ENCODE measurements around the gene INSL3. TPM values are rescaled to one million over a fixed set of nuclear protein-coding genes. Genes with fewer than 3 reads are reported as not detected.
"Not testable (repeated sequence)": the region's sequence is repeated elsewhere in the genome, so short reads cannot be mapped to it uniquely, and the experiment has no call there.

Gene INSL3
- total RNA-seq, 2 experiments from 2014 or later, result 1.7 to 2.2 TPM

GRCh38 chr19:17826508-17827056 lies 5.3 kb upstream of the INSL3 start:
- CTCF ChIA-PET, result interaction anchor here (0.6 to 1.1 kb wide), 2 partner anchors 29 to 114 kb away, joined by 3 to 4 read pairs; no protein-coding TSS in a partner anchor
- ATAC-seq (no peak), DNase-seq (no peak)
- Mint-ChIP-seq H3K9me3 (ENCODE audit: low read depth) (no peaks in the 10 kb centered on the region), H3K27ac (no peak overlapping the region), H3K4me1 (no peaks in the 10 kb centered on the region), H3K36me3 (peaks cover 39% of the 10 kb centered on the region), H3K4me3 (no peak overlapping the region), H3K27me3 (no peaks in the 10 kb centered on the region)

- CTCF ChIA-PET, result interaction anchor here (1.0 to 1.1 kb wide), 2 partner anchors 11 to 433 kb away, joined by 3 read pairs; no protein-coding TSS in a partner anchor
- Mint-ChIP-seq H3K9me3 (ENCODE audit: low read depth) (no peaks in the 10 kb centered on the region), H3K4me1 (no peaks in the 10 kb centered on the region), H3K4me3 (no peak overlapping the region), H3K27me3 (no peaks in the 10 kb centered on the region), H3K27ac (no peak overlapping the region), H3K36me3 (peaks cover 25% of the 10 kb centered on the region)
- DNase-seq (no peak), ATAC-seq (no peak)
These were observed 3.0 kb upstream of the INSL3 start for GRCh38 chr19:17824339-17824738.

GRCh38 chr19:17817668-17818363 lies 3.5 kb downstream of the INSL3 start:
- no peaks in the 10 kb centered on the region for H3K9me3 Mint-ChIP-seq (ENCODE audit: low read depth)
- CTCF ChIA-PET, result interaction anchor here (1.1 to 1.4 kb wide), 2 partner anchors 26 to 38 kb away, joined by 3 read pairs; no protein-coding TSS in a partner anchor
- no peak overlapping the region for H3K4me3 Mint-ChIP-seq

GRCh38 chr19:17812099-17812498 lies 9.2 kb downstream of the INSL3 start:
- Mint-ChIP-seq H3K4me1 (peaks cover 9% of the 10 kb centered on the region), H3K4me3 (no peak overlapping the region), H3K36me3 (no peaks in the 10 kb centered on the region), H3K9me3 (ENCODE audit: low read depth) (no peaks in the 10 kb centered on the region), H3K27ac (no peak overlapping the region), H3K27me3 (peaks cover 10% of the 10 kb centered on the region)
- ATAC-seq, result no peak
- DNase-seq, result no peak
- CTCF ChIA-PET, result no interaction called here

More at GRCh38 chr19:17817668-17818363, 3.5 kb downstream of the INSL3 start:
- DNase-seq, result no peak
- Mint-ChIP-seq H3K27ac (no peak overlapping the region), H3K27me3 (no peaks in the 10 kb centered on the region), H3K36me3 (no peaks in the 10 kb centered on the region), H3K4me1 (no peaks in the 10 kb centered on the region)
- ATAC-seq, result no peak

- peaks cover 12% of the 10 kb centered on the region for H3K4me1 Mint-ChIP-seq
- H3K27me3 Mint-ChIP-seq, result peaks cover 10% of the 10 kb centered on the region
- no peaks in the 10 kb centered on the region for H3K9me3 Mint-ChIP-seq (ENCODE audit: low read depth)
- DNase-seq (no peak), ATAC-seq (no peak)
- no peak overlapping the region for H3K27ac Mint-ChIP-seq
- CTCF ChIA-PET, result no interaction called here
- no peak overlapping the region for H3K4me3 Mint-ChIP-seq
- H3K36me3 Mint-ChIP-seq, result no peaks in the 10 kb centered on the region
These were observed 9.6 kb downstream of the INSL3 start for GRCh38 chr19:17811681-17812080.

GRCh38 chr19:17811103-17811502 lies 10.2 kb downstream of the INSL3 start:
- Mint-ChIP-seq H3K4me3 (no peak overlapping the region), H3K9me3 (ENCODE audit: low read depth) (no peaks in the 10 kb centered on the region), H3K36me3 (no peaks in the 10 kb centered on the region), H3K27ac (no peak overlapping the region), H3K4me1 (peaks cover 12% of the 10 kb centered on the region), H3K27me3 (peaks cover 10% of the 10 kb centered on the region)
- ATAC-seq (no peak), DNase-seq (no peak)
- CTCF ChIA-PET, result no interaction called here

GRCh38 chr19:17807731-17808316 lies 13.5 kb downstream of the INSL3 start:
- no peaks in the 10 kb centered on the region for H3K36me3 Mint-ChIP-seq
- no peak for ATAC-seq
- DNase-seq, result peak; percentile 53
- CTCF ChIA-PET, result interaction anchor here (1.4 kb wide), 1 partner anchor 48 kb away, joined by 8 read pairs; no protein-coding TSS in a partner anchor
- H3K27ac Mint-ChIP-seq, result no peak overlapping the region
- H3K9me3 Mint-ChIP-seq (ENCODE audit: low read depth), result no peaks in the 10 kb centered on the region
- peaks cover 18% of the 10 kb centered on the region for H3K27me3 Mint-ChIP-seq
- H3K4me3 Mint-ChIP-seq, result no peak overlapping the region
- H3K4me1 Mint-ChIP-seq, result peaks cover 32% of the 10 kb centered on the region

- Mint-ChIP-seq H3K27me3 (peaks cover 21% of the 10 kb centered on the region), H3K4me3 (no peak overlapping the region), H3K9me3 (ENCODE audit: low read depth) (no peaks in the 10 kb centered on the region), H3K36me3 (no peaks in the 10 kb centered on the region), H3K27ac (no peak overlapping the region), H3K4me1 (peaks cover 38% of the 10 kb centered on the region)
- ATAC-seq (no peak), DNase-seq (no peak)
- CTCF ChIA-PET, result no interaction called here
These were observed 14.4 kb downstream of the INSL3 start for GRCh38 chr19:17806945-17807344.

- Mint-ChIP-seq H3K9me3 (ENCODE audit: low read depth) (no peaks in the 10 kb centered on the region), H3K27ac (no peak overlapping the region), H3K36me3 (no peaks in the 10 kb centered on the region), H3K27me3 (peaks cover 24% of the 10 kb centered on the region), H3K4me1 (peaks cover 38% of the 10 kb centered on the region), H3K4me3 (no peak overlapping the region)
- ATAC-seq, result no peak
- CTCF ChIA-PET, result interaction anchor here (1.1 kb wide), 1 partner anchor 9 kb away, joined by 3 read pairs; no protein-coding TSS in a partner anchor
- DNase-seq, result no peak
These were observed 15.9 kb downstream of the INSL3 start for GRCh38 chr19:17805427-17805826.

GRCh38 chr19:17803264-17803896 lies 17.9 kb downstream of the INSL3 start:
- CTCF ChIA-PET, result interaction anchor here (0.5 to 2.1 kb wide), 8 partner anchors 10 to 294 kb away, joined by 3 to 11 read pairs (median 6); partner anchors contain the start of gene CCDC124
- Mint-ChIP-seq H3K27ac (peak overlapping the region; percentile 85), H3K36me3 (no peaks in the 10 kb centered on the region), H3K4me3 (no peak overlapping the region), H3K27me3 (peaks cover 19% of the 10 kb centered on the region), H3K9me3 (ENCODE audit: low read depth) (no peaks in the 10 kb centered on the region), H3K4me1 (peaks cover 38% of the 10 kb centered on the region)
- DNase-seq (peak; percentile 75), ATAC-seq (peak; percentile 69)

- ATAC-seq, result no peak
- Mint-ChIP-seq H3K27me3 (peaks cover 14% of the 10 kb centered on the region), H3K9me3 (ENCODE audit: low read depth) (no peaks in the 10 kb centered on the region), H3K27ac (no peak overlapping the region), H3K36me3 (no peaks in the 10 kb centered on the region), H3K4me1 (peaks cover 30% of the 10 kb centered on the region), H3K4me3 (no peak overlapping the region)
- CTCF ChIA-PET, result interaction anchor here (0.7 to 1.8 kb wide), 5 partner anchors 19 to 126 kb away, joined by 3 to 11 read pairs (median 6); partner anchors contain the start of gene RPL18A
- no peak for DNase-seq
These were observed 19.0 kb downstream of the INSL3 start for GRCh38 chr19:17802137-17802858.

GRCh38 chr19:17798599-17798998 lies 22.7 kb downstream of the INSL3 start:
- Mint-ChIP-seq H3K4me1 (peaks cover 37% of the 10 kb centered on the region), H3K27me3 (peaks cover 31% of the 10 kb centered on the region)
- not testable (repeated sequence) for DNase-seq; H3K36me3 Mint-ChIP-seq; H3K27ac Mint-ChIP-seq; H3K4me3 Mint-ChIP-seq; ATAC-seq; H3K9me3 Mint-ChIP-seq (ENCODE audit: low read depth)
- CTCF ChIA-PET, result interaction anchor here (0.6 to 0.9 kb wide), 2 partner anchors 134 to 618 kb away, joined by 3 read pairs; partner anchors contain the start of gene CCDC124

Measured in activated CD8-positive, alpha-beta memory T cell treated with anti-CD3 and anti-CD28 coated beads, Interleukin-2, amount 10 ng/mL, durations not matched to agents 7 days and 5 days (primary cell).